H1 (cell line): ENCODE results near the gene YWHAE. TPM values are rescaled to one million over a fixed set of nuclear protein-coding genes. Genes with fewer than 3 reads are reported as not detected.

Experiments
- CTCF ChIA-PET: fragments of 300-600 bp; sonication (Branson Sonifier 250); formaldehyde crosslinking; loops from one replicate; lab custom pipeline; 2021; ENCODE audit not compliant: partially characterized antibody; lab: Charles Lee
- POLR2A ChIA-PET: fragments of 300-600 bp; sonication (Branson Sonifier 250); formaldehyde crosslinking; loops from one replicate; lab custom pipeline; 2021; ENCODE audit warnings: inconsistent platforms; ENCODE audit not compliant: partially characterized antibody; lab: Charles Lee
- DNase-seq, 2 experiments: peaks; one replicate each; pipeline versions ENCODE4 v3.0.0 to v3.0.0-alpha.2; 2010 to 2022; ENCODE audit warnings: low spot score in 2 of 2, low read depth in 1 of 2, mixed read lengths in 1 of 2
- FAIRE-seq: peaks from 2 replicates; lab custom pipeline; 2011; peaks lifted over from hg19 to GRCh38; lab: Jason Lieb, UNC
- H2AFZ ChIP-seq: 2 replicates; pipeline ENCODE4 v1.8.1; 2012; ENCODE audit warnings: low read length, inconsistent platforms
- H2AK5ac ChIP-seq: 2 replicates; pipeline ENCODE4 v1.6.1; 2013; ENCODE audit warnings: low read depth, low read length
- H2BK120ac ChIP-seq: replicated peaks from 2 replicates; pipeline ENCODE3; 2013; ENCODE audit warnings: low read depth, low read length, inconsistent platforms
- H2BK12ac ChIP-seq: 2 replicates; pipeline ENCODE4 v1.6.1; 2013; ENCODE audit warnings: low read depth, low read length
- H2BK15ac ChIP-seq: 2 replicates; pipeline ENCODE4 v1.6.1; 2013; ENCODE audit warnings: low read length
- H2BK20ac ChIP-seq: 2 replicates; pipeline ENCODE4 v1.6.1; 2013; ENCODE audit warnings: low read length
- H2BK5ac ChIP-seq: 2 replicates; pipeline ENCODE4 v1.6.1; 2013; ENCODE audit warnings: low read depth, low read length
- H3K14ac ChIP-seq: 2 replicates; pipeline ENCODE4 v1.6.1; 2013; ENCODE audit warnings: inconsistent platforms; ENCODE audit not compliant: insufficient read length
- H3K18ac ChIP-seq: 2 replicates; pipeline ENCODE4 v1.6.1; 2013; ENCODE audit warnings: low read length; ENCODE audit errors: extremely low read depth
- H3K23ac ChIP-seq: 2 replicates; pipeline ENCODE4 v1.6.1; 2013; ENCODE audit warnings: inconsistent platforms; ENCODE audit not compliant: insufficient read length
- H3K23me2 ChIP-seq: 2 replicates; pipeline ENCODE4 v1.6.1; 2013; ENCODE audit warnings: low read depth, low read length
- H3K27ac ChIP-seq: 2 replicates; pipeline ENCODE4 v1.6.1; 2011; ENCODE audit warnings: low read depth, low read length, inconsistent platforms
- H3K27me3 ChIP-seq, 4 experiments: replicated peaks in 1 of 4; 1 replicate in 1 of 4; 2 replicates in 3 of 4; pipeline versions ENCODE4 v1.6.1 to v1.8.1; 2011 to 2013; ENCODE audit warnings: low read length in 3 of 4, mild to moderate bottlenecking in 3 of 4, inconsistent platforms in 2 of 4, mixed read lengths in 2 of 4, moderate library complexity in 1 of 4; ENCODE audit not compliant: control insufficient read depth in 3 of 4, insufficient read depth in 3 of 4; ENCODE audit errors: extremely low read depth in 1 of 4
- H3K36me3 ChIP-seq, 4 experiments: 2 replicates each; pipeline versions ENCODE4 v1.6.1 to v1.8.1; 2011 to 2013; ENCODE audit warnings: mild to moderate bottlenecking in 4 of 4, low read length in 3 of 4, moderate library complexity in 2 of 4, control low read depth in 1 of 4, inconsistent platforms in 1 of 4; ENCODE audit not compliant: insufficient read depth in 4 of 4, control insufficient read depth in 2 of 4
- H3K4ac ChIP-seq: replicated peaks from 2 replicates; pipeline ENCODE3; 2013; ENCODE audit warnings: low read length, low read depth, mixed read lengths, inconsistent platforms; ENCODE audit not compliant: insufficient read length
- H3K4me1 ChIP-seq, 4 experiments: replicated peaks in 1 of 4; 1 replicate in 1 of 4; 2 replicates in 3 of 4; pipeline versions ENCODE4 v1.6.1 to v1.8.1; 2011 to 2013; ENCODE audit warnings: low read length in 3 of 4, inconsistent platforms in 2 of 4, mixed read lengths in 1 of 4; ENCODE audit not compliant: insufficient read depth in 4 of 4, control insufficient read depth in 3 of 4
- H3K4me2 ChIP-seq, 2 experiments: 2 replicates each; pipeline versions ENCODE4 v1.6.1 to v1.8.1; 2011 to 2013; ENCODE audit warnings: low read depth in 2 of 2, low read length in 2 of 2, control low read depth in 1 of 2, inconsistent platforms in 1 of 2, mild to moderate bottlenecking in 1 of 2; ENCODE audit not compliant: insufficient read depth in 1 of 2
- H3K4me3 ChIP-seq, 4 experiments: fragments of 200-600, 300-600 bp in 1 of 4; sonication (generic), shearing (Covaris generic), sonication (Bioruptor Twin) in 1 of 4; 2 replicates each; pipeline versions ENCODE4 v1.5.1 to v1.8.1; 2011 to 2016; ENCODE audit warnings: low read length in 4 of 4, low read depth in 3 of 4, control low read depth in 2 of 4, inconsistent platforms in 2 of 4, mild to moderate bottlenecking in 2 of 4, mixed read lengths in 1 of 4, moderate library complexity in 1 of 4; ENCODE audit not compliant: insufficient read depth in 2 of 4; ENCODE audit errors: extremely low read depth in 1 of 4
- H3K56ac ChIP-seq: replicated peaks from 2 replicates; pipeline ENCODE3; 2013; ENCODE audit warnings: low read depth, mild to moderate bottlenecking, mixed read lengths, low read length, inconsistent platforms; ENCODE audit not compliant: insufficient read length
- H3K79me1 ChIP-seq: 2 replicates; pipeline ENCODE4 v1.6.1; 2013; ENCODE audit warnings: low read depth, low read length, control low read depth
- H3K79me2 ChIP-seq, 2 experiments: 2 replicates each; pipeline versions ENCODE4 v1.6.1 to v1.8.1; 2012 to 2013; ENCODE audit warnings: low read length in 2 of 2, mild to moderate bottlenecking in 2 of 2, inconsistent platforms in 1 of 2; ENCODE audit not compliant: insufficient read depth in 2 of 2, control insufficient read depth in 1 of 2
- H3K9ac ChIP-seq, 4 experiments: replicated peaks in 1 of 4; 1 replicate in 1 of 4; 2 replicates in 3 of 4; pipeline versions ENCODE4 v1.6.1 to v1.8.1; 2011 to 2013; ENCODE audit warnings: low read depth in 3 of 4, low read length in 3 of 4, control low read depth in 2 of 4, mild to moderate bottlenecking in 2 of 4, moderate library complexity in 2 of 4, inconsistent platforms in 1 of 4; ENCODE audit errors: extremely low read depth in 1 of 4
- H3K9me3 ChIP-seq, 2 experiments: 2 replicates each; pipeline versions ENCODE4 v1.6.1 to v1.8.1; 2012 to 2013; ENCODE audit warnings: mild to moderate bottlenecking in 2 of 2, moderate library complexity in 2 of 2, control low read depth in 1 of 2, inconsistent platforms in 1 of 2, low read depth in 1 of 2, low read length in 1 of 2, mixed read lengths in 1 of 2; ENCODE audit not compliant: insufficient read depth in 2 of 2
- H4K20me1 ChIP-seq, 2 experiments: replicated peaks in 1 of 2; 2 replicates each; pipeline versions ENCODE3 to v1.8.1; 2011 to 2013; ENCODE audit warnings: inconsistent platforms in 2 of 2, low read length in 2 of 2, mild to moderate bottlenecking in 1 of 2; ENCODE audit not compliant: insufficient read depth in 2 of 2, control insufficient read depth in 1 of 2
- H4K5ac ChIP-seq: 2 replicates; pipeline ENCODE4 v1.6.1; 2013; ENCODE audit warnings: low read length, low read depth, mixed read lengths, inconsistent platforms; ENCODE audit not compliant: insufficient read length
- H4K8ac ChIP-seq: 2 replicates; pipeline ENCODE4 v1.8.0; 2013; ENCODE audit warnings: mild to moderate bottlenecking, moderate library complexity, low read length, inconsistent platforms; ENCODE audit not compliant: insufficient read depth; ENCODE audit errors: extremely low read depth
- H4K91ac ChIP-seq: replicated peaks from 2 replicates; pipeline ENCODE3; 2013; ENCODE audit warnings: low read length, mixed read lengths, inconsistent platforms; ENCODE audit not compliant: insufficient read length
- ASH2L ChIP-seq: fragments of 200-600, 300-600 bp; sonication (generic); IDR thresholded peaks from one replicate; pipeline ENCODE4 v1.7.1; 2017; ENCODE audit warnings: low read length
- POLR2A ChIP-seq, 2 experiments: IDR thresholded peaks; 1 replicate in 1 of 2; 2 replicates in 1 of 2; pipeline ENCODE4 v1.6.1; 2011; ENCODE audit warnings: low read depth in 2 of 2, low read length in 2 of 2, mild to moderate bottlenecking in 2 of 2; ENCODE audit errors: control extremely low read depth in 1 of 2
- WGBS, 2 experiments: shearing (Covaris generic) in 1 of 2; methylation state at CpG; one replicate each; pipeline versions ENCODE4 v1.1.6 to v1.1.7; 2013 to 2015; ENCODE audit warnings: low lambda C conversion rate in 2 of 2, mixed read lengths in 2 of 2, inconsistent platforms in 1 of 2, low coverage in 1 of 2, missing lambda C conversion rate in 1 of 2; ENCODE audit not compliant: insufficient replicate concordance in 2 of 2, insufficient coverage in 1 of 2, insufficient read length in 1 of 2; ENCODE audit errors: extremely low coverage in 1 of 2, missing lambda C conversion rate in 1 of 2; 5-methylcytosine and 5-hydroxymethylcytosine counted together
- polyA plus RNA-seq, 7 experiments: library from polyadenylated mRNA; depleted of rRNA in 3 of 7; stranded (reverse) in 5 of 7; unstranded in 2 of 7; fragments of >200 nt in 5 of 7; fragments of 200-250 nt in 2 of 7; gene quantifications; 1 replicate in 5 of 7; 2 replicates in 1 of 7; 4 replicates in 1 of 7; pipeline versions ENCODE4 v1.2.1 to v1.2.3, GENCODE V29; 2011 to 2013; ENCODE audit warnings: missing spikeins in 2 of 7, mixed read lengths in 2 of 7
- total RNA-seq: library from RNA; stranded (reverse); fragmentation: NEBNext Ultra II Directional; extraction: Animal tissue kit (Norgen Biotek cat#: 25700); gene quantifications from 2 replicates; pipeline ENCODE4 v1.2.1, GENCODE V29; 2021

The YWHAE gene
- total and polyA plus RNA-seq, 2 of the 8 experiments (the other 6 are each of a cell fraction or from before 2014, with no cell fraction given): 559 to 1,186 TPM

- Histone ChIP-seq H2BK5ac (no peak overlapping the region), H3K4me2 (peak overlapping the region in 1 of 2 experiments; percentile 37; a peak in 1 of 4 replicates), H4K8ac (no peak overlapping the region), H2AK5ac (no peak overlapping the region), H3K4me1 (peaks cover 2 to 13% (median 11%) of the 10 kb centered on the region in 4 experiments; a peak in 5 of 7 replicates), H3K9ac (no peak overlapping the region), H3K23ac (no peak overlapping the region), H3K18ac (no peak overlapping the region), H4K91ac (no peak overlapping the region), H2AFZ (no peak overlapping the region), H2BK15ac (no peak overlapping the region), H3K27me3 (no peaks in the 10 kb centered on the region)
- POLR2A ChIA-PET: interaction anchor here (0.6 to 11.1 kb wide), 10 partner anchors 8 to 84 kb away, joined by 3 to 82 read pairs (median 5); partner anchors contain the start of gene YWHAE
- DNase-seq: no peak
- TF ChIP-seq ASH2L (no peak), POLR2A (IDR thresholded peaks at IDR 0.05; ENCODE audit: control extremely low read depth in 1 of 2, low read depth in 2 of 2, low read length in 2 of 2) (peak in 1 of 2 experiments; percentile 24; a peak in 1 of 3 replicates)
- TF ChIP-seq, all 59 proteins: peak for 1
- FAIRE-seq: no peak
- WGBS, 2 experiments: 81% methylated on average over 6 of the region's 6 CpGs; no CpG with 5 or more reads in 1 of the 2 experiments
- Histone ChIP-seq H4K5ac (no peak overlapping the region), H3K14ac (no peak overlapping the region), H2BK20ac (no peak overlapping the region), H4K20me1 (peaks cover 46 to 54% of the 10 kb centered on the region in 2 experiments), H2BK12ac (no peak overlapping the region), H3K56ac (no peak overlapping the region), H3K9me3 (no peaks in the 10 kb centered on the region), H3K79me1 (no peaks in the 10 kb centered on the region; the same call in 1 of the 2 replicates), H3K4ac (no peak overlapping the region), H3K4me3 (no peak overlapping the region), H3K23me2 (no peaks in the 10 kb centered on the region), H3K79me2 (peaks cover 93 to 100% of the 10 kb centered on the region in 2 experiments), H2BK120ac (no peak overlapping the region), H3K27ac (no peak overlapping the region), H3K36me3 (no peaks in the 10 kb centered on the region)
- CTCF ChIA-PET: interaction anchor here (0.9 to 4.7 kb wide), 5 partner anchors 14 to 114 kb away, joined by 3 to 35 read pairs (median 7); no protein-coding TSS in a partner anchor
Observed at GRCh38 chr17:1390432-1391367, 9.3 kb downstream of the YWHAE start.
